Measurements from ENCODE around the gene RAB44. TPM values are rescaled to one million over a fixed set of nuclear protein-coding genes. Genes with fewer than 3 reads are reported as not detected.

Gene RAB44
- total and polyA plus RNA-seq, 2 donors from 2014 or later: 1.5 TPM; not detected in 1

- Histone ChIP-seq H3K27ac (ENCODE audit: low read depth in 2 of 2, low read length in 2 of 2) (no peak overlapping the region), H3K4me3 (ENCODE audit: low read length in 3 of 3) (no peak overlapping the region), H3K9ac (ENCODE audit: low read length in 3 of 3) (no peak overlapping the region), H3K27me3 (ENCODE audit: control insufficient read depth, insufficient read depth, low read length) (no peaks in the 10 kb centered on the region), H3K4me1 (ENCODE audit: control insufficient read depth in 2 of 3, insufficient read depth in 2 of 3, low read depth in 1 of 3, low read length in 3 of 3) (no peaks in the 10 kb centered on the region), H3K36me3 (ENCODE audit: control insufficient read depth in 2 of 3, insufficient read depth in 3 of 3, low read length in 3 of 3) (no peaks in the 10 kb centered on the region), H3K9me3 (ENCODE audit: control insufficient read depth in 2 of 3, insufficient read depth in 1 of 3, low read length in 3 of 3) (no peaks in the 10 kb centered on the region)
- FAIRE-seq: no peak
- no peak for TF ChIP-seq CTCF (IDR thresholded peaks at IDR 0.05; ENCODE audit: borderline replicate concordance, extremely low read depth, insufficient read depth)
- no peak for DNase-seq
- intact Hi-C loops (cut with DNase I): no loop called here
These were observed 2.6 kb downstream of the RAB44 start for GRCh38 chr6:36700071-36700812.

GRCh38 chr6:36700831-36701230 lies 3.2 kb downstream of the RAB44 start:
- no peak for FAIRE-seq
- no peak for TF ChIP-seq CTCF (IDR thresholded peaks at IDR 0.05; ENCODE audit: borderline replicate concordance, extremely low read depth, insufficient read depth)
- no peak overlapping the region for H3K4me3 ChIP-seq (ENCODE audit: low read length in 3 of 3)
- H3K9me3 ChIP-seq (ENCODE audit: control insufficient read depth in 2 of 3, insufficient read depth in 1 of 3, low read length in 3 of 3): no peaks in the 10 kb centered on the region
- no peak for DNase-seq
- H3K27ac ChIP-seq (ENCODE audit: low read depth in 2 of 2, low read length in 2 of 2): no peak overlapping the region
- no peak overlapping the region for H3K9ac ChIP-seq (ENCODE audit: low read length in 3 of 3)
- no peaks in the 10 kb centered on the region for H3K4me1 ChIP-seq (ENCODE audit: control insufficient read depth in 2 of 3, insufficient read depth in 2 of 3, low read depth in 1 of 3, low read length in 3 of 3)
- H3K36me3 ChIP-seq (ENCODE audit: control insufficient read depth in 2 of 3, insufficient read depth in 3 of 3, low read length in 3 of 3): no peaks in the 10 kb centered on the region
- intact Hi-C loops (cut with DNase I): no loop called here
- no peaks in the 10 kb centered on the region for H3K27me3 ChIP-seq (ENCODE audit: control insufficient read depth, insufficient read depth, low read length)

- H3K9me3 ChIP-seq (ENCODE audit: control insufficient read depth in 2 of 3, insufficient read depth in 1 of 3, low read length in 3 of 3): no peaks in the 10 kb centered on the region
- no peaks in the 10 kb centered on the region for H3K27me3 ChIP-seq (ENCODE audit: control insufficient read depth, insufficient read depth, low read length)
- TF ChIP-seq CTCF (IDR thresholded peaks at IDR 0.05; ENCODE audit: borderline replicate concordance, extremely low read depth, insufficient read depth): no peak
- no peak for FAIRE-seq
- DNase-seq: no peak
- H3K4me1 ChIP-seq (ENCODE audit: control insufficient read depth in 2 of 3, insufficient read depth in 2 of 3, low read depth in 1 of 3, low read length in 3 of 3): no peaks in the 10 kb centered on the region
- no peaks in the 10 kb centered on the region for H3K36me3 ChIP-seq (ENCODE audit: control insufficient read depth in 2 of 3, insufficient read depth in 3 of 3, low read length in 3 of 3)
- intact Hi-C loops (cut with DNase I): no loop called here
- H3K4me3 ChIP-seq (ENCODE audit: low read length in 3 of 3): no peak overlapping the region
- H3K9ac ChIP-seq (ENCODE audit: low read length in 3 of 3): no peak overlapping the region
- no peak overlapping the region for H3K27ac ChIP-seq (ENCODE audit: low read depth in 2 of 2, low read length in 2 of 2)
These were observed 3.9 kb downstream of the RAB44 start for GRCh38 chr6:36701401-36701991.
